DND-41 (cell line): ENCODE data around the gene IGSF6.

Source experiments
- CTCF ChIP-seq: IDR thresholded peaks from 2 replicates; pipeline ENCODE4 v1.5.1; 2012; ENCODE audit warnings: borderline replicate concordance, low read length, moderate library complexity, mild to moderate bottlenecking; ENCODE audit not compliant: poor library complexity, severe bottlenecking; ENCODE audit errors: extremely low read depth
- EZH2 ChIP-seq: IDR thresholded peaks from 3 replicates; pipeline ENCODE4 v1.6.1; 2012; ENCODE audit warnings: borderline replicate concordance, low read depth, mild to moderate bottlenecking, moderate library complexity, low read length, inconsistent platforms; ENCODE audit not compliant: severe bottlenecking

GRCh38 chr16:21590796-21591195 is 61.6 kb downstream of the IGSF6 start:
- TF ChIP-seq EZH2 (no peak), CTCF (no peak)
